Nephron (organoid): ENCODE results near the gene RBP4.

Source experiments
- H3K27ac Mint-ChIP-seq, 3 experiments: 2 replicates each; pipeline ENCODE4 v1.8.0; 2020; ENCODE audit warnings: mixed read lengths in 3 of 3, mild to moderate bottlenecking in 2 of 3, moderate library complexity in 1 of 3
- H3K27me3 Mint-ChIP-seq: 2 replicates; pipeline ENCODE4 v1.8.0; 2021; ENCODE audit warnings: low read depth, mild to moderate bottlenecking, moderate library complexity, mixed read lengths
- H3K36me3 Mint-ChIP-seq: 2 replicates; pipeline ENCODE4 v1.8.0; 2020; ENCODE audit warnings: low read depth, mixed read lengths
- H3K4me1 Mint-ChIP-seq: 2 replicates; pipeline ENCODE4 v1.8.0; 2020; ENCODE audit warnings: mixed read lengths
- H3K4me3 Mint-ChIP-seq, 3 experiments: 2 replicates each; pipeline ENCODE4 v1.8.0; 2020; ENCODE audit warnings: mild to moderate bottlenecking in 3 of 3, mixed read lengths in 3 of 3, moderate library complexity in 2 of 3
- H3K9me3 Mint-ChIP-seq: 2 replicates; pipeline ENCODE4 v1.8.0; 2020; ENCODE audit warnings: mixed read lengths
- CTCF ChIP-seq, 3 experiments: fragments of 200-600 bp; sonication (generic); IDR thresholded peaks; one replicate each; pipeline ENCODE4 v1.5.0; 2021; ENCODE audit warnings: antibody characterized with exemption in 3 of 3; ENCODE audit not compliant: unreplicated experiment in 3 of 3

The RBP4 gene

GRCh38 chr10:93577565-93577964, 23.5 kb downstream of the RBP4 start:
- H3K27me3 Mint-ChIP-seq = peaks cover 17% of the 10 kb centered on the region
- peaks cover 7% of the 10 kb centered on the region for H3K9me3 Mint-ChIP-seq
- H3K27ac Mint-ChIP-seq = no peak overlapping the region
- H3K36me3 Mint-ChIP-seq = no peaks in the 10 kb centered on the region
- no peak for TF ChIP-seq CTCF (IDR thresholded peaks at IDR 0.05; ENCODE audit: unreplicated experiment in 3 of 3)
- no peak overlapping the region for H3K4me3 Mint-ChIP-seq
- H3K4me1 Mint-ChIP-seq = no peaks in the 10 kb centered on the region

DNA sequence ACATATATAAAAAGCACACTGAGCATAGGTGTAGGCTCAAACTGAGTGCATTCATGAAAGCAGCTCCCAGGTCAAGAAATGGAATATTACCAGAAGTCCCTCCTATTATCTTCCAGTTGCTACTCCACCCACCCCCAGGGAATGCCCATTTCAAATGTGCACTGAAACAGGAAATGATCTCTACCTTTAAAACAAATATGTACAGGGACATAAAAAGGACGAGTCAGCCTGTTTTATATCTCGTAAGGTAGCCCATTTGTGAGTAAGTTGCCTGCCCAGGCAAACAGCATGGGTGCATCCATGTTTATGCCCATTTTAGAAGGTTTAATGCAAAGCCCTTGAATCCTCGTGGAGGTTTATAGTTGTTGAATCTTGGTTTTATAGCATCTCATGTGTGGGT, 24.1 kb downstream of the RBP4 start:
- no peak overlapping the region for H3K4me3 Mint-ChIP-seq
- no peak overlapping the region for H3K27ac Mint-ChIP-seq
- no peak for TF ChIP-seq CTCF (IDR thresholded peaks at IDR 0.05; ENCODE audit: unreplicated experiment in 3 of 3)
- peaks cover 24% of the 10 kb centered on the region for H3K27me3 Mint-ChIP-seq
- H3K4me1 Mint-ChIP-seq = no peaks in the 10 kb centered on the region
- H3K36me3 Mint-ChIP-seq = no peaks in the 10 kb centered on the region
- peaks cover 7% of the 10 kb centered on the region for H3K9me3 Mint-ChIP-seq

- no peaks in the 10 kb centered on the region for H3K4me1 Mint-ChIP-seq
- no peak overlapping the region for H3K4me3 Mint-ChIP-seq
- no peak overlapping the region for H3K27ac Mint-ChIP-seq
- peaks cover 52% of the 10 kb centered on the region for H3K27me3 Mint-ChIP-seq
- no peak for TF ChIP-seq CTCF (IDR thresholded peaks at IDR 0.05; ENCODE audit: unreplicated experiment in 3 of 3)
- peaks cover 3% of the 10 kb centered on the region for H3K36me3 Mint-ChIP-seq
- H3K9me3 Mint-ChIP-seq = no peaks in the 10 kb centered on the region
These were observed 27.1 kb downstream of the RBP4 start for GRCh38 chr10:93573924-93574323.

GRCh38 chr10:93573051-93573909, 27.8 kb downstream of the RBP4 start:
- no peak overlapping the region for H3K27ac Mint-ChIP-seq
- H3K36me3 Mint-ChIP-seq = peaks cover 3% of the 10 kb centered on the region
- H3K27me3 Mint-ChIP-seq = peaks cover 59% of the 10 kb centered on the region
- no peak for TF ChIP-seq CTCF (IDR thresholded peaks at IDR 0.05; ENCODE audit: unreplicated experiment in 3 of 3)
- no peak overlapping the region for H3K4me3 Mint-ChIP-seq
- no peaks in the 10 kb centered on the region for H3K9me3 Mint-ChIP-seq
- H3K4me1 Mint-ChIP-seq = no peaks in the 10 kb centered on the region

DNA sequence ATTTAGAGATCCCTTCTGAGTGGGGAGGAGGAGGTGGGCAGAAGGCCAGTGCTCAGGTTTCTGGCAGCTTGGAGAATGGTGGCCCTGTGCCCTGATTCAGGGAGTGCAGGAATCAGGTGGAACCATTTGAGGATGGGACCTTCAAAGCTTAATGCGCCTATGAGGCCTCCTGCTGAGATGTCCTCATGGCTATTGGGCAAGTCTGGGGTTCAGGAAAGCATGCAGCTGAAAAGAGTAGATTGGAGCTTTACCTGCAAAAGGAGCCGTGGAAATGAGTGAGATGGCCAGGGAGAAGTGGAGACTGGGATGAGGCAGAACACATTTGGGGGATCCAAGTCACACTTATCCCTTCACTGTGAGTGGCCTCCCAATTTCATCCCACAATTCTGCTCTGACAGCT, 28.4 kb downstream of the RBP4 start:
- Mint-ChIP-seq H3K27me3 (peaks cover 66% of the 10 kb centered on the region), H3K36me3 (peaks cover 3% of the 10 kb centered on the region), H3K4me3 (no peak overlapping the region), H3K4me1 (peaks cover 5% of the 10 kb centered on the region), H3K9me3 (no peaks in the 10 kb centered on the region), H3K27ac (no peak overlapping the region)
- no peak for TF ChIP-seq CTCF (IDR thresholded peaks at IDR 0.05; ENCODE audit: unreplicated experiment in 3 of 3)

- H3K4me1 Mint-ChIP-seq = peaks cover 11% of the 10 kb centered on the region
These were observed 30.7 kb downstream of the RBP4 start for GRCh38 chr10:93570383-93570782.

More at GRCh38 chr10:93570383-93570782, 30.7 kb downstream of the RBP4 start:
- H3K9me3 Mint-ChIP-seq = no peaks in the 10 kb centered on the region
- H3K36me3 Mint-ChIP-seq = peaks cover 3% of the 10 kb centered on the region
- H3K4me3 Mint-ChIP-seq = no peak overlapping the region
- TF ChIP-seq CTCF (IDR thresholded peaks at IDR 0.05; ENCODE audit: unreplicated experiment in 3 of 3) = no peak
- peaks cover 88% of the 10 kb centered on the region for H3K27me3 Mint-ChIP-seq
- H3K27ac Mint-ChIP-seq = no peak overlapping the region
